Measurements from ENCODE around the gene OOSP1.

Gene OOSP1

GRCh38 chr11:59963733-59964132 is 25.5 kb downstream of the OOSP1 start, which contains the start of gene OOSP4A:
TSS of gene OOSP4A (plus strand) at chr11:59964033. CDS start at chr11:59964033, 0 bp downstream.
- TF ChIP-seq TAF1 (IDR thresholded peaks at IDR 0.05; ENCODE audit: borderline replicate concordance, insufficient read depth, low read length) (no peak), SIN3A (IDR thresholded peaks at IDR 0.05; ENCODE audit: borderline replicate concordance, insufficient read depth, low read length) (no peak), REST (IDR thresholded peaks at IDR 0.05; ENCODE audit: insufficient read depth in 1 of 2, low read depth in 2 of 2, low read length in 2 of 2) (no peak), FOXP2 (optimal IDR thresholded peaks at IDR 0.05; ENCODE audit: borderline replicate concordance, extremely low read depth, extremely low read length, insufficient read depth) (no peak)

- TF ChIP-seq POLR2AphosphoS5 (IDR thresholded peaks at IDR 0.05; ENCODE audit: low read depth, low read length) (no peak), SIN3A (IDR thresholded peaks at IDR 0.05; ENCODE audit: borderline replicate concordance, insufficient read depth, low read length) (no peak), FOXP2 (optimal IDR thresholded peaks at IDR 0.05; ENCODE audit: borderline replicate concordance, extremely low read depth, extremely low read length, insufficient read depth) (no peak), TAF1 (IDR thresholded peaks at IDR 0.05; ENCODE audit: borderline replicate concordance, insufficient read depth, low read length) (no peak), REST (IDR thresholded peaks at IDR 0.05; ENCODE audit: insufficient read depth in 1 of 2, low read depth in 2 of 2, low read length in 2 of 2) (no peak)
Observed at GRCh38 chr11:59965424-59965823, 27.2 kb downstream of the OOSP1 start.

GRCh38 chr11:59966201-59966600 is 28.0 kb downstream of the OOSP1 start:
- TF ChIP-seq POLR2AphosphoS5 (IDR thresholded peaks at IDR 0.05; ENCODE audit: low read depth, low read length): no peak
- TF ChIP-seq REST (IDR thresholded peaks at IDR 0.05; ENCODE audit: insufficient read depth in 1 of 2, low read depth in 2 of 2, low read length in 2 of 2): no peak
- no peak for TF ChIP-seq TAF1 (IDR thresholded peaks at IDR 0.05; ENCODE audit: borderline replicate concordance, insufficient read depth, low read length)
- TF ChIP-seq FOXP2 (optimal IDR thresholded peaks at IDR 0.05; ENCODE audit: borderline replicate concordance, extremely low read depth, extremely low read length, insufficient read depth): no peak
- no peak for TF ChIP-seq SIN3A (IDR thresholded peaks at IDR 0.05; ENCODE audit: borderline replicate concordance, insufficient read depth, low read length)

GRCh38 chr11:59967677-59968394 is 29.6 kb downstream of the OOSP1 start:
- TF ChIP-seq TAF1 (IDR thresholded peaks at IDR 0.05; ENCODE audit: borderline replicate concordance, insufficient read depth, low read length) (no peak), SIN3A (IDR thresholded peaks at IDR 0.05; ENCODE audit: borderline replicate concordance, insufficient read depth, low read length) (no peak), POLR2AphosphoS5 (IDR thresholded peaks at IDR 0.05; ENCODE audit: low read depth, low read length) (no peak), FOXP2 (optimal IDR thresholded peaks at IDR 0.05; ENCODE audit: borderline replicate concordance, extremely low read depth, extremely low read length, insufficient read depth) (no peak), REST (IDR thresholded peaks at IDR 0.05; ENCODE audit: insufficient read depth in 1 of 2, low read depth in 2 of 2, low read length in 2 of 2) (no peak)

All from PFSK-1 (cell line).